GM19193 (cell line): ENCODE measurements around the gene GLYAT.

Experiments used
- POLR2A ChIP-seq: IDR thresholded peaks from 4 replicates; pipeline ENCODE4 v1.6.1; 2011; ENCODE audit not compliant: insufficient read depth, insufficient read length; ENCODE audit errors: extremely low read depth

GLYAT gene

DNA sequence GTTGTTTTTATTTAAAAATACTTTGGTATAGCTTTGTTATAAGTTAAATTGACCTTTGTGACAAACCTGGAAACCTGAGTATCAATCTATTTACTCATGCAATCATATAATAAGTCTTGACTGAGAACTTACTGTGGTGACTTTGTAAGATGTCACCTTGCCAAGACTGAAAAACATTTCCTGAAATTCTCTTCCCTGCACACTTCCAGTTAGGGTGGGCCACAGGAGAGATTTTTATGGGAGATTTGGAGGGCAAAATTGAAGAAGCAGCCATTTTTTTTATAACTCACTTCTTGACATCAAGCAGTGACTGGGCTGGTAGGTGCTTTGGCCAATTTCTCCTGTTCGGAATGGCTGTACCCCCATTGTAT lies 31.4 kb upstream of the GLYAT start:
- no peak for TF ChIP-seq POLR2A

DNA sequence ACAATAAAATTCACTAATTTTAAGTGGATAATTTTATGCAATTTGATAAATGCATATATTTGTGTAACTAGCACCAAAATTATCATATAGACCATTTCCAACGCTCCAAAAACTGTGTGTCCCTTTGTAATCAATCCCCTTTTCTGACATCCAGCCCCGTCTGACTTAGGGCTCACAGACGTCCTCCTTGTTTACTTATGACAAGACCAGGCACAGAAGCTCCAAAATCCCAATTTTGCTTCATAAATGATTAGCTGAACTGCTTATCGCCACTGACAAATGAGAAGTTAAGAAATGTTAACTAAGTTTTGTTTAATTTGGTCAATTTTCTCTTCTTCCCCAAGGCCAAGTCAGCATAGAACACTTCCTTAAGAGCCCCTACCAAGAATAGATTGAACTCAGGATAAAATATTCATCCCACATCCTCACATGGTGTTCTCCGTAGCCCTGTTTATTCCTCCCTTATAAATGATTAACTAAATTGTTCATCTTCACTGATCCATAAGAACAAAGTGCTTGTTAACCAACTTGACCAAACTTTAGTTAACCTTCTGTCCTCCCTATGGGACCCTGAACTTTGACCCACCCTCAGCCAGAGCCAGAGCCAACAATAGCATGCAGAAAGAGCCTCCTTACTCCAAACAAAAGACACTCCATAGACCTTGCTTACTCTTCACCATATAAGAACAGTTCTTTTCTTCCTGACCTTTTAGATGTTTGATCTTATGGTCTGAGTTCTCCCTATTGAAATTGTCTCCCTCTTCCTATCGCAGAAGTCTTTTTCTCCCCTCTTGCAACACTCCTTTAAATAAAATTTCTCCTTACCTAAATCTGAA lies 30.8 kb upstream of the GLYAT start:
- TF ChIP-seq POLR2A: no peak

DNA sequence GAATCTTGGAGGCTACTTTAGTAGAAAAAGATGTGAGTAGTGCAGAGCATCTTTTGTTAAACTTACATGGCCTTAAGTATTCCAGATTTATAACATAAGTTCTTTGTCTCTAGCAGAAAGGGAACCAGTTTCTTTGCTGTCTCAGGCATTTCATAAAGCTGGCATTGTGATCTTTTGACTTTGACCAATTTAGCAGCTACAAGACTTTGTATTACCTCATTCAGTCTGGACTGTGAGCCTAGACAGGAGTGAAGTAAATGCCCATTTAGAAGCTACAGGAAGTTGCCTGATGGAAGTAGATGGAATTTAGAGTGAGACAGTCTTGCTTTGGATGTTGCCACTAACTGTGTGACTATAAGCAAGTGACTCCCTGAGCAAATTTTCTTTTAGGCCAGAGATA lies 25.7 kb upstream of the GLYAT start:
- TF ChIP-seq POLR2A: no peak

DNA sequence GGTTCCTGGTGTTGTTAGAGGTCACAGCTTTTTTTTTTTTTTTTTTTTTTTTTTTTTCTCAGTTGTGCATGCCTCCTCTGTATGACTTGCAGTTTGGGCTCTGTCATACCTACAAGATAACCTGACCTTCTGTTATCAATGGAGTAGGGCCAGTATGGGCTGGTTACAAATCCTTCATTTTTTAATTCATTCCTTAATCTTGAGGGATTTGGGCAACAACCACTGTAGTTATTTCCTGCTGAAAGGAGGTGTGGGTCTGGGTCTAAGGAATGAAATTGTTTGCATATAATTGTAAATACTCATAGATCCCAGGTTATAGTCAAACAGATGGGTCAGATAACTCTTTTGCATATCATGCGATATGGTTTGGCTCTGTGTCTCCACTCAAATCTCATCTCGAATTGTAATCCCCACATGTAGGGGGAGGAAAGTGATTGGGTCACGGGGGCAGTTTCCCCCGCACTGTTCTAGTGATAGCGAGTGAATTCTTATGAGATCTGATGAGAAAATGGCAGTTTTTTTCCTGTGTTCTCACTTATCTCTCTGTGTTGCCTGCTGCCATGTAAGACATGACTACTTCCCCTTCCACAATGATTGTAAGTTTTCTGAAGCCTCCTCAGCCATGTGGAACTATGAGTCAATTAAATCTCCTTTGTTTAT lies 14.1 kb upstream of the GLYAT start:
- TF ChIP-seq POLR2A: no peak

DNA sequence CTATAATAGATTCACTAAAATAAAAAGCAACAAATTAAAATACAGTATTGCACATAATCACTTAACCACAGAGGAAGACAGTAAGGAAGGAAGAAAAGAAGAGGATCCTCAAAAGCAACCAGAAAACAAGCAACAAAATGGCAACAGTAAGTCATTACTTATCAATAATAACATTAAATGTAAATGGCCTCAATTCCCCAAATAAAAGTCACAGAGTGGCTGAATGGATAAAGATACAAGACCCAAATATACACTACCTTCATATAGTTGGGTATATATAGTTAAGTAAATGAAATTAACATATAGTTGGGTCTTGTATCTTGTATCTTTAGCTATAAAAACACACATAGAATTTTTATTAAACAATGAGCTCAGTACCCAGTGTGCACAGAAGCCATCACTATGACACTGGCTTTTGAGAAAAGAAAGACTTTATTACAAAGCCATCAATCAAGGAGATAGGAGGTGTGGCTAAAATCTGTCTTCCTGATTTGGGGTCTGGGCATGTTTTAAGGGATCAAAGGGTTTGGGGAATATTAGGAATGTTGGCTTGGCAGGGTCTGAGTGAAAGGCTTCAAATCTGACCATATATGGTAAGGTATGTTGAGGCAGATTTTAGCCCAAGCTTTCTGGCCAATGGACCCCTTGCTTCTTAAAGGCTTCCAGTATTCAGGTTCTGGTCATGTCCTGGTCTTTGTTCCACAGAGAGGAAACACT lies 13.4 kb upstream of the GLYAT start:
- no peak for TF ChIP-seq POLR2A

DNA sequence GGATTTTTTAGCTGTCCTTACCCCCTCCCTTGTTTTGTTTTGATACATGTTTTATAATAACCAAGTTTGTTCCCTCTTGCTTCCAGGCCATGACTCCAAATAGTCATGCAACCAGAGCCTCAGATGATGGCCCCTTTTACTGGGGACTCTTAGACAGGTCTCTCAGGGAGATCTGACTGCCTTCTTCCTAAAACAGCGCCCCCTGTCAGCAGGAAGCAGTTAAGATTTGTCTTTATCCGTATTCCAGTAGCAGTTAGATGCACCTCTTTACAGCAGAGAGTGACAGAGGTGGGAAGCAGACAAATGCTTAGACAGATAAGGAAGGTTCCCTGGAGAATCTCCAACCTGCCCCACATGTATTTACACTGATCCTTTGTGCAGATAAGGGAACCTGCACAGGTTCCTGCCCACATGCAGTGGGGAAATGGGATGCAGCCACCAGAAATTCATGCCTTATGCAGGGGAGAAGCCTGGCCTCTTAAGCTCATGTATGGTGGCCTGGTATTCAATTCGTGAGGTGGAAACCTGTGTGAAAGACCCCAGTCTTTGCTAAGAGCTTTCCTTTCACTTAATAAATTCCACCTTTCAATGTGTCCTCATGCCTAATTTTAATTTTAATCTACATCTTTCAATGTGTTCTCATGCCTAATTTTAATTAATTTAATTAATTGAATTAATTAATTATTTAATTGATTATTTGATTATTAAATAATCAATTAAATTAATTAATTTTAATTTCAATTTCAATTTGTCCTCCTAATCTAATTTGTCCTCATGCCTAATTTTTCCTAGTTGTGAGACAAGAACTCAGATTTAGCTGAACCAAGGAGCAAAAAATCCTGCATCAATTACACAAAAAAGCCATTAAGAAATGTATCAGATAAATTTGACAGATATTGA lies 11.5 kb upstream of the GLYAT start:
- no peak for TF ChIP-seq POLR2A

DNA sequence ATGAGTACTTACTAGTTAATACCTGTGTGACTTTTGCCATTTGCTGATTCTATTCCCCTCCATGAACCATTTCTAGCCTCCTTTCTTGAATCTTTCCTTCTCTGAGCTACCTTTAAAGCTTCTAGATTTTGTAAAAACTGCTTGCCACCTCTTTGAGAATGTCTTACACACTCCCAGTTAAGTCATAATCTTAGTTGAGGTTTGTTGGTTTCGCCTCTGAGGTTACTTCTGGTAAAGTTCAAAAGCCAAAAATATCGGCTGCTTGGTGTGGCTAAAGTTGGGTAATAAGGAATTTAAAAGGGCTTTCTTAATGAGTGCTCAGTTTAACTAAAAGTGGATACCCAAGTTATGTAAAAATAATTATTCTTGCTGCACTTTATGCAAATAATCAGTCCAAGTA lies 10.4 kb upstream of the GLYAT start:
- TF ChIP-seq POLR2A: no peak

DNA sequence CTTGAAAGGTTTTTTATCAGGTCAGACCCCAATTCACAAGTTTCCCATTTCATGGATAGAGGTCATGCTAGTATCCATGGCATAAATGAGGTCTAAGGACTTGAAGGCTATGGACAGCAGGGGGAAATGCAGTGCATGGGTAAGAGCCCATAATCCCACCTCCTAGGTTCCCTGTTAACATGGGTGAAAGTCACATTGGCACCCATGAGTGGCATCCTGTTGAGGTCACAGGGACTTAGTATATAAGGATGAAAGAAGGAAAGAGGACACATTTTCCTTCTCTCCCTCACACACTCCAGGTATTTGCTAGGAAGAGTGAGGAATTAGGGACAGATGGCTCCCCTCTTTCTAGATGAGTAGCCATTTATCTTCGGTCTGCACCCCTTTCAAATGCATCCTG lies 9.4 kb upstream of the GLYAT start:
- TF ChIP-seq POLR2A: no peak

DNA sequence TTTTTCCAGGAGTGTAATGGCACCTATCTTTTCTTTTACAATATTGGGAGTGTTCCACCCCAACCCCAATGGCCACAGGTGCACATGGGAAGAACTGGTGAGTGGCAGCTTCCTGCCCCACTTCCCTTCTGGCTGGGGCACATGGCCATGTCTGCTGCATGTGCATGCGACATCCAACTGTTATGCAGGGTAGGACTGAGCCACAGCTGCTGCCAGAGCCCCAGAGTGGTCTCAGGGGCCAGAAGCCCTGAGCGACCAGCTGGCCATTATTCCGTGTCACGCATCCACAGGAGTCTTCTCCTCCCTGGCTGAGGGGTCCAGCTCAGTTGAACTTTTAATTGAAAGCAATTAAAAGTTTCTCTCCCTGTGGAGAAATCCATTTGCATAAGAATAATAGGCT lies 8.7 kb upstream of the GLYAT start:
- no peak for TF ChIP-seq POLR2A

DNA sequence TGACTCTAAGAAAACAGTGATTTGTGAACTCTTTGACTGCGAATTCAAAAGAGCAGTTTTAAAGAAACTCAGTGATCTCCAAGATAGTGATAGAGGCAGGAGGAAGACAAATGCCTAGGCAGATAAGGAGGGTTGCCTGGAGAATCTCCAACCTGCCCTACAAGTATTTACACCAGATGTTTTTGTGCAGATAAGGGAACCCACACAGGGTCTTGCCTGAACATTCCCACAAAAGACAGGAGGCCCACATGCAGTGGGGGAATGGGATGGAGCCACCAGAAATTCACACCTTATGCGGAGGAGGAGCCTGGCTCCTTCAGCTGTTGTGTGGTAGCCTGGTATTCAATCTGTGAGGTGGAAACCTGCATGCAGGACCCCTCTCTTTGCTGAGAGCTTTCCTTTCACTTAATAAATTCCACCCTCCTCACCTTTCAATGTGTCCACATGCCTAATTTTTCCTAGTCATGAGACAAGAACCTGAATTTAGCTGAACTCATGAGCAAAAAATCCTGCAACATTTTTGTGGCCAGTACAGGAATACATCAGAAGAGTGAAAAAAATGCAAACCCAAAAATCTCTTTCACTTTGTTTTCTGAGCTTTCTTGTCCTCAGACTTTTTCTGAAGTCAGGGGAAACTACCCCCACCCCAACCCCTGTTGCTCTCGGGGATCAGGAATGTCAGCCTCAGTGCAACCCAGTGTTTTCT lies 8.1 kb upstream of the GLYAT start:
- TF ChIP-seq POLR2A: no peak

DNA sequence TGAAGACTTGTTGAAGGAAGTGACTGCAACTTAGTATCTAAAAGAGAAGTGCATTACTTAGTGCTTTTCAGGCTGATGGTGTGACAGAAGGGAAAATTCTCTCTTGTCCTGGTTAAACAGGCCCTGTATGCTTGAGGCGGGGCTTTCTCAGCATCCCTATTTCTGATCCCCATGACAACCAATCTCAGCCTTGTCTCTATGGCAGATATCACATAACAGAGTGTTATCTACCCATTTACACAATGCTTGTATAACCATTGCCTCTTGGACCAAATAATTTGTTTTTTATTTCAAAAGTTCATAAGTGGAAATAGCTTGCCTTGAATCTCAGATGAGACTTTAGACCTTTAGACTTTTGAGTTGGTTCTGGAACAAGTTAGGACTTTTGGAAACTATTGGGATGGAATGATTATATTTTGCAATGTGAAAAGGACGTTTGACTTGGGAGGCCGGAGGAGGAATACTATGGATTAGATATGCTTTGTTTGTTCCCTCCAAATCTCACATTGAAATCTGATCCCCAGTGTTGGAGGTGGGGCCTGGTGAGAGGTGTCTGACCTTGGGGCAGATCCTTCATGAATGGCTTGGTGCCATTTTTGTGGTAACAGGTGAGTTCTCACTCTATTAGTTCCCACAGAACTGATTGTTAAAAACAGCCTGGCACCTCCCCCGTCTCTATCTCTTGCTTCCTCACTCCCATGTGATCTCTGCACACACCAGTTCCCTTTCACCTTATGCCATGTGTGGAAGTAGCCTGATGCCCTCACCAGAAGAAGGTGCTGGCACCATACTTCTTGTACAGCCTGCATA lies 3.1 kb upstream of the GLYAT start:
- TF ChIP-seq POLR2A: no peak

DNA sequence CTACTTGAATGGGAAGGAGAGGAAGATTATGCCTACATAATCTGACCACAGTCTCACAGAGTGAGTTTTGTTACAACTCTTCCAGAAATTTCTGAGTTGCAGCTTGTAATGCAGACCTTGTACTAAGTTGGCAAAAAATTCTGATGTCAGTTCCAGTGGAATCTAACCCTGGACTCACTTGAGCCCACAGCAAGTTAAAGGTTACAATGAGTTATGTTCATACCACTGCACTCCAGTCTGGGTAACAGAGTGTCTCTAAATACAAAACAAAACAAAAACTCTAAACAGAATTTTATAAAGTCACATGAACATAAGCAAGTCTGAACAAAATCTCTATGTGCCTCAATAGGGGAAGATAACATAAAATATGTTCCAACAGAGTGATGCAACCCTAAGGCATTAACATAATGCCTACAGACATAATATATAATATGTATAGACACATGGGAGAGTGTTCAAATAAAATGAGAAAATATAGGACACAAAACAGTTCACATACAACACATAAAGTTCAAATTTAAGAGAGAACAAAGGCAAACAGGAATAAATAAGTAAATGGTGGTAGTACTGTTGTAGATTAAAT lies 1.1 kb downstream of the GLYAT start:
- no peak for TF ChIP-seq POLR2A

DNA sequence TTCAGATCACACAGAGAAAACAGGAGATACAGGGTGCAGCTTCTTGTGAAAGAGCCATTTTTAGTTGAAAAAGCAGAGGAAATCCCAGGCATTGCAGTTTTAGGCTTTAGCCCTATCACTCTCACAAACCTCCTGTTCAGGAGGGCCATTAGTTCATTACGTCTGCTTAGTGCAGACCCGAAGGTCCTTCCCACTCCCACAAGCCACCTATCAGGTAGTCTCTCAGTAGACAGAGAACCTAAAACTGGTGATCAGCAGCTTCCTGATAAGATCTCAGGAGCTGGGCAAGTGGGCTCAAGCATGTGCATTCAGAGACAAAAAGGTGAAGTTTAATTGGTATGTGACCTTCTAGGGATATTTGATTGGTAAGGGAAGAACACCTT lies 4.3 kb downstream of the GLYAT start:
- no peak for TF ChIP-seq POLR2A
